H1 (cell line): ENCODE results near the gene HMCN2. TPM values are rescaled to one million over a fixed set of nuclear protein-coding genes. Genes with fewer than 3 reads are reported as not detected.

Source experiments
- CTCF ChIA-PET: fragments of 300-600 bp; sonication (Branson Sonifier 250); formaldehyde crosslinking; loops from one replicate; lab custom pipeline; 2021; ENCODE audit not compliant: partially characterized antibody; lab: Charles Lee
- POLR2A ChIA-PET: fragments of 300-600 bp; sonication (Branson Sonifier 250); formaldehyde crosslinking; loops from one replicate; lab custom pipeline; 2021; ENCODE audit warnings: inconsistent platforms; ENCODE audit not compliant: partially characterized antibody; lab: Charles Lee
- DNase-seq, 2 experiments: peaks; one replicate each; pipeline versions ENCODE4 v3.0.0 to v3.0.0-alpha.2; 2010 to 2022; ENCODE audit warnings: low spot score in 2 of 2, low read depth in 1 of 2, mixed read lengths in 1 of 2
- FAIRE-seq: peaks from 2 replicates; lab custom pipeline; 2011; peaks lifted over from hg19 to GRCh38; lab: Jason Lieb, UNC
- H2AFZ ChIP-seq: 2 replicates; pipeline ENCODE4 v1.8.1; 2012; ENCODE audit warnings: low read length, inconsistent platforms
- H2AK5ac ChIP-seq: 2 replicates; pipeline ENCODE4 v1.6.1; 2013; ENCODE audit warnings: low read depth, low read length
- H2BK120ac ChIP-seq: replicated peaks from 2 replicates; pipeline ENCODE3; 2013; ENCODE audit warnings: low read depth, low read length, inconsistent platforms
- H2BK12ac ChIP-seq: 2 replicates; pipeline ENCODE4 v1.6.1; 2013; ENCODE audit warnings: low read depth, low read length
- H2BK15ac ChIP-seq: 2 replicates; pipeline ENCODE4 v1.6.1; 2013; ENCODE audit warnings: low read length
- H2BK20ac ChIP-seq: 2 replicates; pipeline ENCODE4 v1.6.1; 2013; ENCODE audit warnings: low read length
- H2BK5ac ChIP-seq: 2 replicates; pipeline ENCODE4 v1.6.1; 2013; ENCODE audit warnings: low read depth, low read length
- H3K14ac ChIP-seq: 2 replicates; pipeline ENCODE4 v1.6.1; 2013; ENCODE audit warnings: inconsistent platforms; ENCODE audit not compliant: insufficient read length
- H3K18ac ChIP-seq: 2 replicates; pipeline ENCODE4 v1.6.1; 2013; ENCODE audit warnings: low read length; ENCODE audit errors: extremely low read depth
- H3K23ac ChIP-seq: 2 replicates; pipeline ENCODE4 v1.6.1; 2013; ENCODE audit warnings: inconsistent platforms; ENCODE audit not compliant: insufficient read length
- H3K23me2 ChIP-seq: 2 replicates; pipeline ENCODE4 v1.6.1; 2013; ENCODE audit warnings: low read depth, low read length
- H3K27ac ChIP-seq: 2 replicates; pipeline ENCODE4 v1.6.1; 2011; ENCODE audit warnings: low read depth, low read length, inconsistent platforms
- H3K27me3 ChIP-seq, 4 experiments: replicated peaks in 1 of 4; 1 replicate in 1 of 4; 2 replicates in 3 of 4; pipeline versions ENCODE4 v1.6.1 to v1.8.1; 2011 to 2013; ENCODE audit warnings: low read length in 3 of 4, mild to moderate bottlenecking in 3 of 4, inconsistent platforms in 2 of 4, mixed read lengths in 2 of 4, moderate library complexity in 1 of 4; ENCODE audit not compliant: control insufficient read depth in 3 of 4, insufficient read depth in 3 of 4; ENCODE audit errors: extremely low read depth in 1 of 4
- H3K36me3 ChIP-seq, 4 experiments: 2 replicates each; pipeline versions ENCODE4 v1.6.1 to v1.8.1; 2011 to 2013; ENCODE audit warnings: mild to moderate bottlenecking in 4 of 4, low read length in 3 of 4, moderate library complexity in 2 of 4, control low read depth in 1 of 4, inconsistent platforms in 1 of 4; ENCODE audit not compliant: insufficient read depth in 4 of 4, control insufficient read depth in 2 of 4
- H3K4ac ChIP-seq: replicated peaks from 2 replicates; pipeline ENCODE3; 2013; ENCODE audit warnings: low read length, low read depth, mixed read lengths, inconsistent platforms; ENCODE audit not compliant: insufficient read length
- H3K4me1 ChIP-seq, 4 experiments: replicated peaks in 1 of 4; 1 replicate in 1 of 4; 2 replicates in 3 of 4; pipeline versions ENCODE4 v1.6.1 to v1.8.1; 2011 to 2013; ENCODE audit warnings: low read length in 3 of 4, inconsistent platforms in 2 of 4, mixed read lengths in 1 of 4; ENCODE audit not compliant: insufficient read depth in 4 of 4, control insufficient read depth in 3 of 4
- H3K4me2 ChIP-seq, 2 experiments: 2 replicates each; pipeline versions ENCODE4 v1.6.1 to v1.8.1; 2011 to 2013; ENCODE audit warnings: low read depth in 2 of 2, low read length in 2 of 2, control low read depth in 1 of 2, inconsistent platforms in 1 of 2, mild to moderate bottlenecking in 1 of 2; ENCODE audit not compliant: insufficient read depth in 1 of 2
- H3K4me3 ChIP-seq, 4 experiments: fragments of 200-600, 300-600 bp in 1 of 4; sonication (generic), shearing (Covaris generic), sonication (Bioruptor Twin) in 1 of 4; 2 replicates each; pipeline versions ENCODE4 v1.5.1 to v1.8.1; 2011 to 2016; ENCODE audit warnings: low read length in 4 of 4, low read depth in 3 of 4, control low read depth in 2 of 4, inconsistent platforms in 2 of 4, mild to moderate bottlenecking in 2 of 4, mixed read lengths in 1 of 4, moderate library complexity in 1 of 4; ENCODE audit not compliant: insufficient read depth in 2 of 4; ENCODE audit errors: extremely low read depth in 1 of 4
- H3K56ac ChIP-seq: replicated peaks from 2 replicates; pipeline ENCODE3; 2013; ENCODE audit warnings: low read depth, mild to moderate bottlenecking, mixed read lengths, low read length, inconsistent platforms; ENCODE audit not compliant: insufficient read length
- H3K79me1 ChIP-seq: 2 replicates; pipeline ENCODE4 v1.6.1; 2013; ENCODE audit warnings: low read depth, low read length, control low read depth
- H3K79me2 ChIP-seq, 2 experiments: 2 replicates each; pipeline versions ENCODE4 v1.6.1 to v1.8.1; 2012 to 2013; ENCODE audit warnings: low read length in 2 of 2, mild to moderate bottlenecking in 2 of 2, inconsistent platforms in 1 of 2; ENCODE audit not compliant: insufficient read depth in 2 of 2, control insufficient read depth in 1 of 2
- H3K9ac ChIP-seq, 4 experiments: replicated peaks in 1 of 4; 1 replicate in 1 of 4; 2 replicates in 3 of 4; pipeline versions ENCODE4 v1.6.1 to v1.8.1; 2011 to 2013; ENCODE audit warnings: low read depth in 3 of 4, low read length in 3 of 4, control low read depth in 2 of 4, mild to moderate bottlenecking in 2 of 4, moderate library complexity in 2 of 4, inconsistent platforms in 1 of 4; ENCODE audit errors: extremely low read depth in 1 of 4
- H3K9me3 ChIP-seq, 2 experiments: 2 replicates each; pipeline versions ENCODE4 v1.6.1 to v1.8.1; 2012 to 2013; ENCODE audit warnings: mild to moderate bottlenecking in 2 of 2, moderate library complexity in 2 of 2, control low read depth in 1 of 2, inconsistent platforms in 1 of 2, low read depth in 1 of 2, low read length in 1 of 2, mixed read lengths in 1 of 2; ENCODE audit not compliant: insufficient read depth in 2 of 2
- H4K20me1 ChIP-seq, 2 experiments: replicated peaks in 1 of 2; 2 replicates each; pipeline versions ENCODE3 to v1.8.1; 2011 to 2013; ENCODE audit warnings: inconsistent platforms in 2 of 2, low read length in 2 of 2, mild to moderate bottlenecking in 1 of 2; ENCODE audit not compliant: insufficient read depth in 2 of 2, control insufficient read depth in 1 of 2
- H4K5ac ChIP-seq: 2 replicates; pipeline ENCODE4 v1.6.1; 2013; ENCODE audit warnings: low read length, low read depth, mixed read lengths, inconsistent platforms; ENCODE audit not compliant: insufficient read length
- H4K8ac ChIP-seq: 2 replicates; pipeline ENCODE4 v1.8.0; 2013; ENCODE audit warnings: mild to moderate bottlenecking, moderate library complexity, low read length, inconsistent platforms; ENCODE audit not compliant: insufficient read depth; ENCODE audit errors: extremely low read depth
- H4K91ac ChIP-seq: replicated peaks from 2 replicates; pipeline ENCODE3; 2013; ENCODE audit warnings: low read length, mixed read lengths, inconsistent platforms; ENCODE audit not compliant: insufficient read length
- CHD2 ChIP-seq: IDR thresholded peaks from 2 replicates; pipeline ENCODE4 v1.6.1; 2012; ENCODE audit warnings: low read length, improper control_type of control experiment
- FOSL1 ChIP-seq: IDR thresholded peaks from 2 replicates; pipeline ENCODE4 v1.6.1; 2011; ENCODE audit warnings: mild to moderate bottlenecking, low read depth, low read length, moderate library complexity; ENCODE audit not compliant: insufficient read depth
- JUN ChIP-seq: IDR thresholded peaks from 2 replicates; pipeline ENCODE4 v1.6.1; 2011; ENCODE audit warnings: low read depth, mild to moderate bottlenecking, improper control_type of control experiment, low read length
- SP4 ChIP-seq: IDR thresholded peaks from 2 replicates; pipeline ENCODE4 v1.6.1; 2012; ENCODE audit warnings: low read length, inconsistent platforms
- WGBS, 2 experiments: shearing (Covaris generic) in 1 of 2; methylation state at CpG; one replicate each; pipeline versions ENCODE4 v1.1.6 to v1.1.7; 2013 to 2015; ENCODE audit warnings: low lambda C conversion rate in 2 of 2, mixed read lengths in 2 of 2, inconsistent platforms in 1 of 2, low coverage in 1 of 2, missing lambda C conversion rate in 1 of 2; ENCODE audit not compliant: insufficient replicate concordance in 2 of 2, insufficient coverage in 1 of 2, insufficient read length in 1 of 2; ENCODE audit errors: extremely low coverage in 1 of 2, missing lambda C conversion rate in 1 of 2; 5-methylcytosine and 5-hydroxymethylcytosine counted together
- polyA plus RNA-seq, 7 experiments: library from polyadenylated mRNA; depleted of rRNA in 3 of 7; stranded (reverse) in 5 of 7; unstranded in 2 of 7; fragments of >200 nt in 5 of 7; fragments of 200-250 nt in 2 of 7; gene quantifications; 1 replicate in 5 of 7; 2 replicates in 1 of 7; 4 replicates in 1 of 7; pipeline versions ENCODE4 v1.2.1 to v1.2.3, GENCODE V29; 2011 to 2013; ENCODE audit warnings: missing spikeins in 2 of 7, mixed read lengths in 2 of 7
- total RNA-seq: library from RNA; stranded (reverse); fragmentation: NEBNext Ultra II Directional; extraction: Animal tissue kit (Norgen Biotek cat#: 25700); gene quantifications from 2 replicates; pipeline ENCODE4 v1.2.1, GENCODE V29; 2021
- TF ChIP-seq, protein P1 (sequence below): IDR thresholded peaks from 2 replicates; pipeline ENCODE4 v1.6.1; 2011; ENCODE audit warnings: low read depth, mild to moderate bottlenecking, low read length; ENCODE audit not compliant: insufficient read depth

Gene HMCN2
- total and polyA plus RNA-seq, 2 of the 8 experiments (the other 6 are each of a cell fraction or from before 2014, with no cell fraction given): 5.0 to 9.1 TPM

- H2BK120ac ChIP-seq: no peak overlapping the region
- H2AK5ac ChIP-seq: no peak overlapping the region
- DNase-seq (no peak), FAIRE-seq (no peak)
- H3K4me1 ChIP-seq: peaks cover 0 to 10% (median 7%) of the 10 kb centered on the region in 4 experiments; a peak in 5 of 7 replicates
- H4K5ac ChIP-seq: no peak overlapping the region
- H3K56ac ChIP-seq: no peak overlapping the region
- CTCF ChIA-PET: interaction anchor here (0.7 to 1.4 kb wide), 4 partner anchors 10 to 73 kb away, joined by 3 to 5 read pairs (median 4); no protein-coding TSS in a partner anchor
- no peak overlapping the region for H3K4ac ChIP-seq
- no peak overlapping the region for H3K4me2 ChIP-seq
- 89% methylated on average over 10 of the region's 10 CpGs; no CpG with 5 or more reads in 1 of the 2 experiments for whole genome bisulfite sequencing, 2 experiments
- no peak overlapping the region for H2BK15ac ChIP-seq
- H3K27ac ChIP-seq: no peak overlapping the region
- H2BK20ac ChIP-seq: no peak overlapping the region
- no peaks in the 10 kb centered on the region for H3K23me2 ChIP-seq
- no peak overlapping the region for H4K91ac ChIP-seq
- H4K8ac ChIP-seq: no peak overlapping the region
- 0 out of 2 replicates have a peak overlapping the region, but pooled peaks have one; percentile 39 for H2BK12ac ChIP-seq
- TF ChIP-seq SP4 (no peak), FOSL1 (no peak), JUN (no peak), CHD2 (no peak)
- TF ChIP-seq, protein P1, sequence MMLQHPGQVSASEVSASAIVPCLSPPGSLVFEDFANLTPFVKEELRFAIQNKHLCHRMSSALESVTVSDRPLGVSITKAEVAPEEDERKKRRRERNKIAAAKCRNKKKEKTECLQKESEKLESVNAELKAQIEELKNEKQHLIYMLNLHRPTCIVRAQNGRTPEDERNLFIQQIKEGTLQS: no peak
- H2BK5ac ChIP-seq: 0 out of 2 replicates have a peak overlapping the region, but pooled peaks have one; percentile 68
- no peak overlapping the region for H3K14ac ChIP-seq
- POLR2A ChIA-PET: interaction anchor here (2.1 kb wide), 1 partner anchor 20 kb away, joined by 7 read pairs; no protein-coding TSS in a partner anchor
- no peak overlapping the region for H3K18ac ChIP-seq
- H3K9me3 ChIP-seq: no peaks in the 10 kb centered on the region
- H2AFZ ChIP-seq: no peak overlapping the region
- no peaks in the 10 kb centered on the region for H3K79me1 ChIP-seq
- no peak overlapping the region for H3K9ac ChIP-seq
- no peak overlapping the region for H3K23ac ChIP-seq
- no peak overlapping the region for H3K4me3 ChIP-seq
- no peaks in the 10 kb centered on the region for H3K79me2 ChIP-seq
- no peaks in the 10 kb centered on the region for H3K27me3 ChIP-seq
- no peaks in the 10 kb centered on the region for H3K36me3 ChIP-seq
- H4K20me1 ChIP-seq: no peaks in the 10 kb centered on the region
Measured at GRCh38 chr9:130426883-130427282, 161.3 kb downstream of the HMCN2 start.
